Breast epithelium (tissue), 3 donors: Measurements from ENCODE around the gene OTOS.

Experiments used
- CTCF ChIP-seq, 3 donors: fragments of 450-650 bp; IDR thresholded peaks; one replicate each; pipeline ENCODE4 v1.5.1; 2016 to 2017; ENCODE audit warnings: antibody characterized with exemption in 3 of 3, mild to moderate bottlenecking in 3 of 3, moderate library complexity in 3 of 3
- POLR2A ChIP-seq: fragments of 450-650 bp; IDR thresholded peaks from one replicate; pipeline ENCODE4 v1.6.1; 2016; ENCODE audit warnings: antibody characterized with exemption, mild to moderate bottlenecking, moderate library complexity
- POLR2AphosphoS5 ChIP-seq, 3 donors: sonication (generic); formaldehyde crosslinking; IDR thresholded peaks; one replicate each; pipeline ENCODE4 v1.6.1; 2017; ENCODE audit warnings: antibody characterized with exemption in 3 of 3

GRCh38 chr2:240144649-240145261, 4.3 kb upstream of the OTOS start:
- TF ChIP-seq POLR2AphosphoS5 (IDR thresholded peaks at IDR 0.05): no peak
- TF ChIP-seq CTCF (IDR thresholded peaks at IDR 0.05): no peak
- no peak for TF ChIP-seq POLR2A
